GM12891 (cell line): ENCODE measurements around the gene C4BPA.

Experiments used
- POLR2A ChIP-seq: IDR thresholded peaks from 2 replicates; pipeline ENCODE4 v1.6.1; 2011; ENCODE audit warnings: low read depth, low read length, control low read depth
- POLR2AphosphoS5 ChIP-seq: IDR thresholded peaks from 2 replicates; pipeline ENCODE4 v1.6.1; 2011; ENCODE audit warnings: low read depth, low read length, control low read depth
- POU2F2 ChIP-seq: IDR thresholded peaks from 2 replicates; pipeline ENCODE4 v1.6.1; 2011; ENCODE audit warnings: low read depth, mild to moderate bottlenecking, control low read depth, low read length, moderate library complexity
- TAF1 ChIP-seq: IDR thresholded peaks from 2 replicates; pipeline ENCODE4 v1.6.1; 2011; ENCODE audit warnings: low read depth, low read length, control low read depth

- no peak for TF ChIP-seq POLR2A
- no peak for TF ChIP-seq TAF1
- no peak for TF ChIP-seq POU2F2
- no peak for TF ChIP-seq POLR2AphosphoS5
Measured at GRCh38 chr1:207063014-207063413, 41.0 kb upstream of the C4BPA start.
